ENCODE results near the gene HSPA1B. TPM values are rescaled to one million over a fixed set of nuclear protein-coding genes. Genes with fewer than 3 reads are reported as not detected.
A peak's percentile ranks its signal among the peaks of the same experiment; 100 is the strongest.

The HSPA1B gene
- polyA plus RNA-seq, 1 donor from 2014 or later: 120 TPM

GRCh38 chr6:31794866-31795615 is 32.5 kb upstream of the HSPA1B start:
- H3F3A ChIP-seq (ENCODE audit: insufficient read depth, low read length, poor library complexity, severe bottlenecking): no peaks in the 10 kb centered on the region
- H3K27me3 ChIP-seq (ENCODE audit: insufficient read depth, low read depth, low read length): no peaks in the 10 kb centered on the region
- H4K20me1 ChIP-seq (ENCODE audit: insufficient read depth): no peaks in the 10 kb centered on the region
- H2AFZ ChIP-seq (ENCODE audit: low read depth, low read length): peak overlapping the region; percentile 53
- H3K27ac ChIP-seq (ENCODE audit: low read length): peak overlapping the region; percentile 62
- peak overlapping the region; percentile 100 for H3K4me2 ChIP-seq (ENCODE audit: low read length)
- H3K36me3 ChIP-seq (ENCODE audit: insufficient read depth, low read length): no peaks in the 10 kb centered on the region
- H3K4me3 ChIP-seq (ENCODE audit: low read length): peak overlapping the region; percentile 100
- no peaks in the 10 kb centered on the region for H3K9me3 ChIP-seq (ENCODE audit: low read length)
- H3K9me2 ChIP-seq (ENCODE audit: insufficient read depth, low read length): no peaks in the 10 kb centered on the region
- peak overlapping the region; percentile 89 for H3K9ac ChIP-seq (ENCODE audit: low read length)
- H3K79me2 ChIP-seq (replicated peaks; ENCODE audit: insufficient read depth, low read length): peaks cover 18% of the 10 kb centered on the region
- TF ChIP-seq RAD21 (conservative IDR thresholded peaks at IDR 0.05): no peak
- TF ChIP-seq, protein P1, sequence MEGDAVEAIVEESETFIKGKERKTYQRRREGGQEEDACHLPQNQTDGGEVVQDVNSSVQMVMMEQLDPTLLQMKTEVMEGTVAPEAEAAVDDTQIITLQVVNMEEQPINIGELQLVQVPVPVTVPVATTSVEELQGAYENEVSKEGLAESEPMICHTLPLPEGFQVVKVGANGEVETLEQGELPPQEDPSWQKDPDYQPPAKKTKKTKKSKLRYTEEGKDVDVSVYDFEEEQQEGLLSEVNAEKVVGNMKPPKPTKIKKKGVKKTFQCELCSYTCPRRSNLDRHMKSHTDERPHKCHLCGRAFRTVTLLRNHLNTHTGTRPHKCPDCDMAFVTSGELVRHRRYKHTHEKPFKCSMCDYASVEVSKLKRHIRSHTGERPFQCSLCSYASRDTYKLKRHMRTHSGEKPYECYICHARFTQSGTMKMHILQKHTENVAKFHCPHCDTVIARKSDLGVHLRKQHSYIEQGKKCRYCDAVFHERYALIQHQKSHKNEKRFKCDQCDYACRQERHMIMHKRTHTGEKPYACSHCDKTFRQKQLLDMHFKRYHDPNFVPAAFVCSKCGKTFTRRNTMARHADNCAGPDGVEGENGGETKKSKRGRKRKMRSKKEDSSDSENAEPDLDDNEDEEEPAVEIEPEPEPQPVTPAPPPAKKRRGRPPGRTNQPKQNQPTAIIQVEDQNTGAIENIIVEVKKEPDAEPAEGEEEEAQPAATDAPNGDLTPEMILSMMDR (IDR thresholded peaks at IDR 0.05; ENCODE audit: poor library complexity, severe bottlenecking): no peak
- no peak for TF ChIP-seq EP300 (conservative IDR thresholded peaks at IDR 0.05; ENCODE audit: poor library complexity, severe bottlenecking)
- TF ChIP-seq TAF1 (IDR thresholded peaks at IDR 0.05; ENCODE audit: low read depth): no peak
- TF ChIP-seq POLR2AphosphoS5 (IDR thresholded peaks at IDR 0.05): no peak
- no peak for TF ChIP-seq SMC3 (conservative IDR thresholded peaks at IDR 0.05; ENCODE audit: poor library complexity)
- no peak for TF ChIP-seq EZH2 (IDR thresholded peaks at IDR 0.05; ENCODE audit: borderline replicate concordance, insufficient read depth, low read length, poor library complexity, severe bottlenecking)
- TF ChIP-seq, protein P2, sequence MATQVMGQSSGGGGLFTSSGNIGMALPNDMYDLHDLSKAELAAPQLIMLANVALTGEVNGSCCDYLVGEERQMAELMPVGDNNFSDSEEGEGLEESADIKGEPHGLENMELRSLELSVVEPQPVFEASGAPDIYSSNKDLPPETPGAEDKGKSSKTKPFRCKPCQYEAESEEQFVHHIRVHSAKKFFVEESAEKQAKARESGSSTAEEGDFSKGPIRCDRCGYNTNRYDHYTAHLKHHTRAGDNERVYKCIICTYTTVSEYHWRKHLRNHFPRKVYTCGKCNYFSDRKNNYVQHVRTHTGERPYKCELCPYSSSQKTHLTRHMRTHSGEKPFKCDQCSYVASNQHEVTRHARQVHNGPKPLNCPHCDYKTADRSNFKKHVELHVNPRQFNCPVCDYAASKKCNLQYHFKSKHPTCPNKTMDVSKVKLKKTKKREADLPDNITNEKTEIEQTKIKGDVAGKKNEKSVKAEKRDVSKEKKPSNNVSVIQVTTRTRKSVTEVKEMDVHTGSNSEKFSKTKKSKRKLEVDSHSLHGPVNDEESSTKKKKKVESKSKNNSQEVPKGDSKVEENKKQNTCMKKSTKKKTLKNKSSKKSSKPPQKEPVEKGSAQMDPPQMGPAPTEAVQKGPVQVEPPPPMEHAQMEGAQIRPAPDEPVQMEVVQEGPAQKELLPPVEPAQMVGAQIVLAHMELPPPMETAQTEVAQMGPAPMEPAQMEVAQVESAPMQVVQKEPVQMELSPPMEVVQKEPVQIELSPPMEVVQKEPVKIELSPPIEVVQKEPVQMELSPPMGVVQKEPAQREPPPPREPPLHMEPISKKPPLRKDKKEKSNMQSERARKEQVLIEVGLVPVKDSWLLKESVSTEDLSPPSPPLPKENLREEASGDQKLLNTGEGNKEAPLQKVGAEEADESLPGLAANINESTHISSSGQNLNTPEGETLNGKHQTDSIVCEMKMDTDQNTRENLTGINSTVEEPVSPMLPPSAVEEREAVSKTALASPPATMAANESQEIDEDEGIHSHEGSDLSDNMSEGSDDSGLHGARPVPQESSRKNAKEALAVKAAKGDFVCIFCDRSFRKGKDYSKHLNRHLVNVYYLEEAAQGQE (IDR thresholded peaks at IDR 0.05; ENCODE audit: borderline replicate concordance): no peak

- Histone ChIP-seq H3F3A (ENCODE audit: insufficient read depth, low read length, poor library complexity, severe bottlenecking) (no peaks in the 10 kb centered on the region), H3K9me2 (ENCODE audit: insufficient read depth, low read length) (no peaks in the 10 kb centered on the region), H3K36me3 (ENCODE audit: insufficient read depth, low read length) (no peaks in the 10 kb centered on the region), H3K9me3 (ENCODE audit: low read length) (no peaks in the 10 kb centered on the region), H3K27me3 (ENCODE audit: insufficient read depth, low read depth, low read length) (no peaks in the 10 kb centered on the region), H2AFZ (ENCODE audit: low read depth, low read length) (peak within 1 kb of the TSS; percentile 53), H3K9ac (ENCODE audit: low read length) (peak within 1 kb of the TSS; percentile 89), H4K20me1 (ENCODE audit: insufficient read depth) (no peaks in the 10 kb centered on the region), H3K4me2 (ENCODE audit: low read length) (peak within 1 kb of the TSS; percentile 100), H3K27ac (ENCODE audit: low read length) (peak within 1 kb of the TSS; percentile 62), H3K79me2 (replicated peaks; ENCODE audit: insufficient read depth, low read length) (peaks cover 18% of the 10 kb centered on the region), H3K4me3 (ENCODE audit: low read length) (peak within 1 kb of the TSS; percentile 100)
- TF ChIP-seq EP300 (conservative IDR thresholded peaks at IDR 0.05; ENCODE audit: poor library complexity, severe bottlenecking): peak; percentile 70
- TF ChIP-seq, protein P1 (IDR thresholded peaks at IDR 0.05; ENCODE audit: poor library complexity, severe bottlenecking): peak; percentile 99
- TF ChIP-seq MXI1 (conservative IDR thresholded peaks at IDR 0.05; ENCODE audit: poor library complexity, severe bottlenecking): peak; percentile 98
- TF ChIP-seq, protein P2 (IDR thresholded peaks at IDR 0.05; ENCODE audit: borderline replicate concordance): no peak
- peak; percentile 76 for TF ChIP-seq RAD21 (conservative IDR thresholded peaks at IDR 0.05)
- no peak for TF ChIP-seq TAF1 (IDR thresholded peaks at IDR 0.05; ENCODE audit: low read depth)
- peak; percentile 88 for TF ChIP-seq SMC3 (conservative IDR thresholded peaks at IDR 0.05; ENCODE audit: poor library complexity)
- TF ChIP-seq EZH2 (IDR thresholded peaks at IDR 0.05; ENCODE audit: borderline replicate concordance, insufficient read depth, low read length, poor library complexity, severe bottlenecking): no peak
- peak; percentile 65 for TF ChIP-seq POLR2AphosphoS5 (IDR thresholded peaks at IDR 0.05)
Observed at GRCh38 chr6:31795616-31796298, 31.8 kb upstream of the HSPA1B start, which contains the start of gene VARS1. TSS of gene VARS1 (minus strand) at chr6:31795752. CDS start at chr6:31795217, 535 bp downstream.

Data from neural cell (in vitro differentiated cells).